Measurements from ENCODE around the gene PLA2G6. TPM values are rescaled to one million over a fixed set of nuclear protein-coding genes. Genes with fewer than 3 reads are reported as not detected.

The PLA2G6 gene
- polyA plus RNA-seq, 2 of the 4 experiments (the other 2 are of a cell fraction), result 7.4 to 7.6 TPM

DNA sequence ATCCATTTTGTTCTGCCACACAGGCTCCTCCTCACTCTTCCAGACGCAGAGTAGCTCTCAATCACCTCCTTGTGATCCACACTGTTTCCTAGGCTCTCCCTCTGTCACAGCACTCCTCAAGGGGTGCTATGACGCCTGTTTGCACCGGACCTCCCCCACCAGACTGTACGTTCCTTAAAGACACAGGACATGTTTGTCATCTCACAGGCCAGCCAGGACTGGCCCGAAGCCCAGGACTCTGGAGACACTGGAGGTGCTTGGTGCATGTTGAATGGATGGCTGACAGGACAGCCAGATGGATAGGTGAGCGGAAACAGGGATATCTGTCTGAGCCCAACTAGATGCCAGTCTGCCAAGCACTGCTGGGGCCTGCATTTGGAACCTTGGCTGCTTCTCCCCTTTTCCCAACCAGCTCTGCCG, 13.6 kb downstream of the PLA2G6 start:
- Histone ChIP-seq H3K27ac (peak overlapping the region; percentile 40 to 59; a peak in 3 of 6 replicates), H3K9me3 (no peaks in the 10 kb centered on the region), H3K4me2 (peak overlapping the region; percentile 17; the same call in 2 of the 3 replicates), H3K4me3 (no peak overlapping the region), H3K4me1 (peaks cover 53% of the 10 kb centered on the region)
- WGBS (ENCODE audit: missing lambda C conversion rate), result 33% methylated on average over 5 of the region's 7 CpGs
- TF ChIP-seq HOXA7 (CRISPR knock-in tag; IDR thresholded peaks at IDR 0.05) (no peak), NPAS2 (CRISPR knock-in tag; IDR thresholded peaks at IDR 0.05; ENCODE audit: borderline replicate concordance) (no peak), TP53 (CRISPR knock-in tag; IDR thresholded peaks at IDR 0.05) (no peak), RARB (CRISPR knock-in tag; IDR thresholded peaks at IDR 0.05) (no peak), RCOR1 (IDR thresholded peaks at IDR 0.05; ENCODE audit: low read depth, low read length) (no peak), EP300 (IDR thresholded peaks at IDR 0.05) (no peak)
- FAIRE-seq, result no peak
- no peak for DNase-seq (ENCODE audit: low read depth in 1 of 2, low spot score in 1 of 2)
- ChIA-PET POLR2A (no interaction called here), CTCF (interaction anchor here (0.9 to 1.7 kb wide), 2 partner anchors 54 to 66 kb away, joined by 5 to 7 read pairs; no protein-coding TSS in a partner anchor)
- peak; percentile 46 to 57; a peak in 3 of 6 replicates for ATAC-seq

DNA sequence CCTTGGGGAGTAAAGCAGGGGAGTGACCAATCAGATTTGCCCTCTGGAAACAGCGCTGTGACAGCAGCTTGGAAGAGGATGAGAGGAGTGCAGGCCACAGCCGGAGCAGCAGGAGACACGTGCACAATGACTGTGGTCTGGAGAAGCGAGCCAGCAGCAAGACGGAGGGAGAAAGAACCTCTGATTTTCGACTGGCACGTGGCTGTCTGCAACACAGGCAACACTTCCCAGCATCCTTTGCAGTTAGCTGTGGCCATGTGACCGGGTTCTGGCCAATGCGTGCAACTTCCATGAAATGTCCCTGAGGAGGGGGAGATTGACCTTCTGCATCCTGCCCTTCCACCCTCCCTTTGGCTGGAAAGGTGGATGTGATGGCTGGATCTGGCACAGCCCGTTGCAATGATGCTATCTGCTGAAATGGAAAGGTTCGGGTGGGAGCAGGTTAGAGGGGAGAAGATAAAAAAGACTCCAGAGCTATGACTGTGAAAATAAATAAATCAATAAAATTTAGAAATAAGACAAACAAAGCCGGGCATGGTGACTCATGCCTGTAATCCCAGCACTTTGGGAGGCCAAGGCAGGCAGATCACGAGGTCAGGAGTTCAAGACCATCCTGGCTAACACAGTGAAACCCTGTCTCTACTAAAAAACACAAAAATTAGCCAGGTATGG, 15.6 kb downstream of the PLA2G6 start:
- ATAC-seq, result no peak
- 81% methylated on average over 13 of the region's 13 CpGs for WGBS (ENCODE audit: missing lambda C conversion rate)
- POLR2A ChIA-PET, result no interaction called here
- no peak for DNase-seq (ENCODE audit: low read depth in 1 of 2, low spot score in 1 of 2)
- Histone ChIP-seq H3K4me3 (no peak overlapping the region), H3K9me3 (no peaks in the 10 kb centered on the region), H3K4me1 (peaks cover 42% of the 10 kb centered on the region), H3K4me2 (no peak overlapping the region), H3K27ac (peak overlapping the region in 1 of 2 experiments; percentile 28; a peak in 2 of 6 replicates)
- TF ChIP-seq ESRRA (IDR thresholded peaks at IDR 0.05; ENCODE audit: borderline replicate concordance, low read length) (no peak), RAD21 (conservative IDR thresholded peaks at IDR 0.05 in 1 of 2, IDR thresholded peaks at IDR 0.05 in 1 of 2) (no peak), MYC (IDR thresholded peaks at IDR 0.05; ENCODE audit: borderline replicate concordance, low read length) (no peak)
- TF ChIP-seq, protein P1, sequence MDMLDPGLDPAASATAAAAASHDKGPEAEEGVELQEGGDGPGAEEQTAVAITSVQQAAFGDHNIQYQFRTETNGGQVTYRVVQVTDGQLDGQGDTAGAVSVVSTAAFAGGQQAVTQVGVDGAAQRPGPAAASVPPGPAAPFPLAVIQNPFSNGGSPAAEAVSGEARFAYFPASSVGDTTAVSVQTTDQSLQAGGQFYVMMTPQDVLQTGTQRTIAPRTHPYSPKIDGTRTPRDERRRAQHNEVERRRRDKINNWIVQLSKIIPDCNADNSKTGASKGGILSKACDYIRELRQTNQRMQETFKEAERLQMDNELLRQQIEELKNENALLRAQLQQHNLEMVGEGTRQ (IDR thresholded peaks at IDR 0.05), result peak; percentile 35; the same call in 1 of the 2 replicates
- no peak for FAIRE-seq
- CTCF ChIA-PET, result interaction anchor here (0.7 to 3.0 kb wide), 2 partner anchors 12 to 53 kb away, joined by 3 to 10 read pairs; no protein-coding TSS in a partner anchor

DNA sequence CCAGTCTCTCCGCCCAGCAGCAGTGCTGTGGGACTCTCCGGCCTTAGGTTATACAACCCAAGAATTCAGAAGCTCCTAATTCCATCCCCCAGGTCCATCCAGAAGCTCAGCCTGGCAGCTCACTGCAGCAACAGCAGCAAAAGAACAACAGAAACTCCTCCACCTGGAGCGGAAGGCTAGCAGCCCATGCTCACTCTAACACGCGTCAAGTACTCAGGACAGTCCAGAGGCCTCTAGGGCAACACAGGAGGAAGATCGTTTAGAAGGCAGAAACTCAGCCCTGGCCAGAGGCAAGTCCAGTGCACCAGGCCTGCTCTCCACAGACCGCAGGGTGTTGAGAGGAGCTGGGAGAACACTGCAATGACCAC, 17.1 kb downstream of the PLA2G6 start:
- FAIRE-seq (no peak), ATAC-seq (peak; percentile 31 to 36; a peak in 3 of 6 replicates), DNase-seq (ENCODE audit: low read depth in 1 of 2, low spot score in 1 of 2) (no peak)
- TF ChIP-seq, protein P2, sequence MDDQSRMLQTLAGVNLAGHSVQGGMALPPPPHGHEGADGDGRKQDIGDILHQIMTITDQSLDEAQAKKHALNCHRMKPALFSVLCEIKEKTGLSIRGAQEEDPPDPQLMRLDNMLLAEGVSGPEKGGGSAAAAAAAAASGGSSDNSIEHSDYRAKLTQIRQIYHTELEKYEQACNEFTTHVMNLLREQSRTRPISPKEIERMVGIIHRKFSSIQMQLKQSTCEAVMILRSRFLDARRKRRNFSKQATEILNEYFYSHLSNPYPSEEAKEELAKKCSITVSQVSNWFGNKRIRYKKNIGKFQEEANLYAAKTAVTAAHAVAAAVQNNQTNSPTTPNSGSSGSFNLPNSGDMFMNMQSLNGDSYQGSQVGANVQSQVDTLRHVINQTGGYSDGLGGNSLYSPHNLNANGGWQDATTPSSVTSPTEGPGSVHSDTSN (IDR thresholded peaks at IDR 0.05), result no peak
- H3K9me3 ChIP-seq, result no peaks in the 10 kb centered on the region
- POLR2A ChIA-PET, result interaction anchor here (1.2 kb wide), 1 partner anchor 50 kb away, joined by 3 read pairs; no protein-coding TSS in a partner anchor
- H3K4me3 ChIP-seq, result no peak overlapping the region
- WGBS (ENCODE audit: missing lambda C conversion rate), result 69% methylated on average over 6 of the region's 7 CpGs
- CTCF ChIA-PET, result interaction anchor here (3.0 kb wide), 1 partner anchor 51 kb away, joined by 10 read pairs; no protein-coding TSS in a partner anchor
- peaks cover 42% of the 10 kb centered on the region for H3K4me1 ChIP-seq
- H3K4me2 ChIP-seq, result peak overlapping the region; percentile 46
- H3K27ac ChIP-seq, result peak overlapping the region; percentile 67 to 70

DNA sequence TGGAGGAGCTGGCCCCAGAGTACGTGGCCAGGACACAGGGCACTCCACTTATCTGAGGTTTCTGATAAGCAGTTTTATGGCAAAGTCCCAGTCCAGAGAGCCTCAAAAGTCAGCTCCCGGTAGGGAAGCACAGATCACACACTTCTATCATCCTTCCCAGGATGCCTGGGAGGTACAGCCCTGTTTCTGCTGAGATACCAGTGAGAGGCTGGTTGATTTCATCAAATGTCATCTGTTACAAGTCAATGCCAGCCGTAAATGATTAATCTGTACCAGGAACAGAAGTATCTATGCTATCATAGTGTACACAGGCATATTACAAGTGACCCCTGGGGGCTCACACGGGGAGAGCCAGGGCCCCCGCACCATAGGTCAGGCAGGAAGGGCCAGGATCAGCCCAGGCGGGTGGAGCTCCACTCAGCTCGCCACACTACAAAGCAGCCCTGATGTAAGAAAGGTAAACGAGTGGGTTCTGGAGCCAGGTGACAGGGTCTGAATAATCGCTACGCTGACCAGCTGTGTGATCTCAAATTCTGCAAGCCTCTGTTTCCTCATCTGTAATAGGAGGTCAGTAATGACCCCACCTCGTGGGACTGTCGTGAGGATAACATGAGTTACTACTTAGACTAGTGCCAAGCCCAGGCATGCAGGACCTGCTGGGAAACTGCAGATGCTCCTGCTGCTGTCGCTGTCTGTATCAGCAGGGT, 17.6 kb downstream of the PLA2G6 start:
- H3K27ac ChIP-seq, result peak overlapping the region; percentile 67 to 70
- POLR2A ChIA-PET, result interaction anchor here (1.2 kb wide), 1 partner anchor 49 kb away, joined by 3 read pairs; no protein-coding TSS in a partner anchor
- H3K4me2 ChIP-seq, result peak overlapping the region; percentile 46
- CTCF ChIA-PET, result interaction anchor here (0.9 to 3.0 kb wide), 2 partner anchors 10 to 50 kb away, joined by 3 to 10 read pairs; no protein-coding TSS in a partner anchor
- DNase-seq (ENCODE audit: low read depth in 1 of 2, low spot score in 1 of 2), result peak in 1 of 2 experiments; percentile 39
- ATAC-seq, result peak; percentile 50 to 66; a peak in 4 of 6 replicates
- no peaks in the 10 kb centered on the region for H3K9me3 ChIP-seq
- H3K4me1 ChIP-seq, result peaks cover 42% of the 10 kb centered on the region
- no peak for FAIRE-seq
- H3K4me3 ChIP-seq, result no peak overlapping the region
- WGBS (ENCODE audit: missing lambda C conversion rate), result 44% methylated on average over 9 of the region's 13 CpGs
- TF ChIP-seq ZSCAN20 (CRISPR knock-in tag; IDR thresholded peaks at IDR 0.05), result no peak
- no peak for TF ChIP-seq CHD2 (IDR thresholded peaks at IDR 0.05; ENCODE audit: low read length, partially characterized antibody)
- TF ChIP-seq EHMT2 (IDR thresholded peaks at IDR 0.05; ENCODE audit: low read depth), result no peak
- TF ChIP-seq RNF2 (IDR thresholded peaks at IDR 0.05; ENCODE audit: borderline replicate concordance, low read depth), result no peak
- TF ChIP-seq, protein P3, sequence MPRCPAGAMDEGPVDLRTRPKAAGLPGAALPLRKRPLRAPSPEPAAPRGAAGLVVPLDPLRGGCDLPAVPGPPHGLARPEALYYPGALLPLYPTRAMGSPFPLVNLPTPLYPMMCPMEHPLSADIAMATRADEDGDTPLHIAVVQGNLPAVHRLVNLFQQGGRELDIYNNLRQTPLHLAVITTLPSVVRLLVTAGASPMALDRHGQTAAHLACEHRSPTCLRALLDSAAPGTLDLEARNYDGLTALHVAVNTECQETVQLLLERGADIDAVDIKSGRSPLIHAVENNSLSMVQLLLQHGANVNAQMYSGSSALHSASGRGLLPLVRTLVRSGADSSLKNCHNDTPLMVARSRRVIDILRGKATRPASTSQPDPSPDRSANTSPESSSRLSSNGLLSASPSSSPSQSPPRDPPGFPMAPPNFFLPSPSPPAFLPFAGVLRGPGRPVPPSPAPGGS (IDR thresholded peaks at IDR 0.05), result no peak
- no peak for TF ChIP-seq EHF (CRISPR knock-in tag; IDR thresholded peaks at IDR 0.05)
- TF ChIP-seq, protein P4, sequence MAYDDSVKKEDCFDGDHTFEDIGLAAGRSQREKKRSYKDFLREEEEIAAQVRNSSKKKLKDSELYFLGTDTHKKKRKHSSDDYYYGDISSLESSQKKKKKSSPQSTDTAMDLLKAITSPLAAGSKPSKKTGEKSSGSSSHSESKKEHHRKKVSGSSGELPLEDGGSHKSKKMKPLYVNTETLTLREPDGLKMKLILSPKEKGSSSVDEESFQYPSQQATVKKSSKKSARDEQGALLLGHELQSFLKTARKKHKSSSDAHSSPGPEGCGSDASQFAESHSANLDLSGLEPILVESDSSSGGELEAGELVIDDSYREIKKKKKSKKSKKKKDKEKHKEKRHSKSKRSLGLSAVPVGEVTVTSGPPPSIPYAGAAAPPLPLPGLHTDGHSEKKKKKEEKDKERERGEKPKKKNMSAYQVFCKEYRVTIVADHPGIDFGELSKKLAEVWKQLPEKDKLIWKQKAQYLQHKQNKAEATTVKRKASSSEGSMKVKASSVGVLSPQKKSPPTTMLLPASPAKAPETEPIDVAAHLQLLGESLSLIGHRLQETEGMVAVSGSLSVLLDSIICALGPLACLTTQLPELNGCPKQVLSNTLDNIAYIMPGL (CRISPR knock-in tag; IDR thresholded peaks at IDR 0.05; ENCODE audit: borderline replicate concordance), result no peak
